Gastroesophageal sphincter (tissue), 4 donors: ENCODE results near the gene EDEM2. TPM values are rescaled to one million over a fixed set of nuclear protein-coding genes. Genes with fewer than 3 reads are reported as not detected.

Experiments
- ATAC-seq: fragments of 150-250 bp; one replicate; pipeline ENCODE4 v1.9.1; 2016; ENCODE audit warnings: mild to moderate bottlenecking, moderate library complexity
- H3K27ac ChIP-seq, 4 donors: fragments of 200-600 bp; sonication (generic) in 3 of 4; 1 replicate in 3 of 4; 2 replicates in 1 of 4; pipeline ENCODE4 v1.5.1; 2016 to 2019
- H3K27me3 ChIP-seq: fragments of 200-600 bp; sonication (generic); one replicate; pipeline ENCODE4 v1.5.1; 2019
- H3K36me3 ChIP-seq, 2 donors: fragments of 200-600 bp; sonication (generic); one replicate each; pipeline ENCODE4 v1.5.1; 2019; ENCODE audit warnings: control low read depth in 1 of 2
- H3K4me1 ChIP-seq, 3 donors: fragments of 200-600 bp; sonication (generic); 1 replicate in 2 of 3; 2 replicates in 1 of 3; pipeline ENCODE4 v1.5.1; 2016 to 2019; ENCODE audit warnings: control low read depth in 2 of 3
- H3K4me3 ChIP-seq, 2 donors: fragments of 200-600 bp; sonication (generic); one replicate each; pipeline ENCODE4 v1.5.1; 2019; ENCODE audit warnings: mild to moderate bottlenecking in 1 of 2, moderate library complexity in 1 of 2
- H3K9me3 ChIP-seq, 3 donors: fragments of 200-600 bp; sonication (generic); one replicate each; pipeline ENCODE4 v1.5.1; 2017 to 2019; ENCODE audit warnings: control low read depth in 2 of 3
- EP300 ChIP-seq: sonication (generic); formaldehyde crosslinking; IDR thresholded peaks from one replicate; pipeline ENCODE4 v1.6.1; 2017; ENCODE audit warnings: antibody characterized with exemption, mild to moderate bottlenecking
- POLR2A ChIP-seq, 2 donors: fragments of 450-650 bp; IDR thresholded peaks; one replicate each; pipeline ENCODE4 v1.6.1; 2017; ENCODE audit warnings: antibody characterized with exemption in 2 of 2, mild to moderate bottlenecking in 2 of 2, moderate library complexity in 1 of 2
- POLR2AphosphoS5 ChIP-seq: sonication (generic); formaldehyde crosslinking; IDR thresholded peaks from one replicate; pipeline ENCODE4 v1.6.1; 2017; ENCODE audit warnings: antibody characterized with exemption
- WGBS, 2 donors: methylation state at CpG; one replicate each; pipeline ENCODE4 v1.1.5; 2018; ENCODE audit warnings: low coverage in 1 of 2; 5-methylcytosine and 5-hydroxymethylcytosine counted together
- total RNA-seq, 4 donors: library from RNA; depleted of rRNA; stranded (reverse); fragments of >200 nt; gene quantifications; one replicate each; pipeline ENCODE4 v1.1.0, GENCODE V29; 2016
- TF ChIP-seq, protein P1 (sequence below), 4 experiments: fragments of 200-600 bp in 2 of 4; fragments of 450-650 bp in 2 of 4; sonication (generic) in 1 of 4; IDR thresholded peaks; one replicate each; pipeline ENCODE4 v1.5.1; 2017 to 2019; ENCODE audit warnings: antibody characterized with exemption in 4 of 4, mild to moderate bottlenecking in 2 of 4, moderate library complexity in 2 of 4

Gene EDEM2
- total RNA-seq, 4 donors from 2014 or later = 11.2 to 18.9 (median 13.5) TPM

DNA sequence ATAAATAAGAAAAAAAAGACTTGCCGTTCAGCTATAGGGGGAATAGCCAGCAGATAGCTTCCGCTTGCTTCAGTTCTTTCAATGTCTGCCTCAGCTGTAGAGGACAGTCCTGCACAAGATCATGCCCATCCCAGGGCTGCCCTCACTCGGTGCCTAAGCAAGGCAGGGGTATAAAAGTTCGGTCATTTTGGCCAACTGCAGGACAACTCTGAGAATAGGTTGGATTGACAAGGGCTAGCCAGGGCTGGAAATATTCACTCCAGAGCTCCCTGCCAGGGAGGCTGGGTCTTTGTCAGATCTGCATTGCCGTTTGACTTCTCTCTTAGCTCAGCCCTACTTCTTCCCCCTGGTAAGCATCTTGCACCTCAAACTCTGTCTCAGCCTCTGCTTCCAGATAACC lies 33.1 kb upstream of the EDEM2 start:
- no peak for TF ChIP-seq EP300
- TF ChIP-seq POLR2AphosphoS5 = no peak
- Histone ChIP-seq H3K4me1 (no peaks in the 10 kb centered on the region), H3K4me3 (no peak overlapping the region), H3K27ac (no peak overlapping the region), H3K36me3 (peaks cover 0 to 24% of the 10 kb centered on the region in 2 donors), H3K27me3 (no peaks in the 10 kb centered on the region), H3K9me3 (no peaks in the 10 kb centered on the region)
- 80 to 95% methylated on average over 5 of the region's 5 CpGs for WGBS, 2 donors
- no peak for ATAC-seq

DNA sequence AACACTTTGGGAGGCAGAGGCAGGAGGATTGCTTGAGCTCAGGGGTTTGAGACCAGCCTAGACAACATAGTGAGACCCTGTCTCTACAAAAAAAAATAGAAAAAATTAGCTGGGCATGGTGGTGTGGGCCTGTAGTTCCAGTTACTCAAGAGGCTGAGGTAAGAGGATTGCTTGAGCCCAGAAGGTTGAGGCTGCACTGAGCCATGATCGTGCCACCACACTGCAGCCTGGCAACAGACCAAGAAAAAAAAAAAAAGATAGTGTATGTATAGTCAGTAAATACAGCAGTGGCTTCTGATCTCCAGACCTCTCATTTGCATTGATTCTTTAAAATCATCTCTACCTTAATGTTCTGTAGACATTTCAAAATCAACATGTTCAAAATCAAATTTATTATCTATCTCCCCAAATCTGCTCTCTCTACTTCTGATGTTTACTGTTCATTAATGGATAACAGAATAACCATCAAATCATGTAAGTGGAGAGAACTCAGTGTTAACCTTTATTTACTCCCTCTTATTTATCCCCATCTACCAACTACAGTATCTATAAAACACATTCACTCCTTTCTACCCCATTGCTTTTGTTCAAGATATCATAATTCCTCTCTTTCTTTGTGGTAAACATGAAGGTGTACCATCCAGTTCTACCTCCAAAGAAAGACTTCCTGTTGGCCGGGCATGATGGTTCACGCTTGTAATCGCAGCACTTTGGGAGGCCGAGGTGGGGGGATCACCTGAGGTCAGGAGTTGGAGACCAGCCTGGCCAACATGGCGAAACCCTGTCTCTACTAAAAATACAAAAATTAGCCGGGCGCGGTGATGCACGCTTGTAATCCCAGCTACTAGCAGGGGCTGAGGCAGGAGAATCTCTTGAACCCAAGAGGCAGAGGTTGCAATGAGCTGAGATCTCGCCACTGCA lies 32.4 kb upstream of the EDEM2 start:
- TF ChIP-seq POLR2A (IDR thresholded peaks at IDR 0.05) (no peak), POLR2AphosphoS5 (no peak), EP300 (no peak)
- TF ChIP-seq, protein P1, sequence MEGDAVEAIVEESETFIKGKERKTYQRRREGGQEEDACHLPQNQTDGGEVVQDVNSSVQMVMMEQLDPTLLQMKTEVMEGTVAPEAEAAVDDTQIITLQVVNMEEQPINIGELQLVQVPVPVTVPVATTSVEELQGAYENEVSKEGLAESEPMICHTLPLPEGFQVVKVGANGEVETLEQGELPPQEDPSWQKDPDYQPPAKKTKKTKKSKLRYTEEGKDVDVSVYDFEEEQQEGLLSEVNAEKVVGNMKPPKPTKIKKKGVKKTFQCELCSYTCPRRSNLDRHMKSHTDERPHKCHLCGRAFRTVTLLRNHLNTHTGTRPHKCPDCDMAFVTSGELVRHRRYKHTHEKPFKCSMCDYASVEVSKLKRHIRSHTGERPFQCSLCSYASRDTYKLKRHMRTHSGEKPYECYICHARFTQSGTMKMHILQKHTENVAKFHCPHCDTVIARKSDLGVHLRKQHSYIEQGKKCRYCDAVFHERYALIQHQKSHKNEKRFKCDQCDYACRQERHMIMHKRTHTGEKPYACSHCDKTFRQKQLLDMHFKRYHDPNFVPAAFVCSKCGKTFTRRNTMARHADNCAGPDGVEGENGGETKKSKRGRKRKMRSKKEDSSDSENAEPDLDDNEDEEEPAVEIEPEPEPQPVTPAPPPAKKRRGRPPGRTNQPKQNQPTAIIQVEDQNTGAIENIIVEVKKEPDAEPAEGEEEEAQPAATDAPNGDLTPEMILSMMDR (IDR thresholded peaks at IDR 0.05) = no peak
- Histone ChIP-seq H3K27ac (no peak overlapping the region), H3K4me3 (no peak overlapping the region), H3K9me3 (no peaks in the 10 kb centered on the region), H3K27me3 (no peaks in the 10 kb centered on the region), H3K36me3 (peaks cover 0 to 24% of the 10 kb centered on the region in 2 donors), H3K4me1 (no peaks in the 10 kb centered on the region)
- ATAC-seq = no peak
- 92 to 100% methylated on average over 2 to 9 of the region's 11 CpGs for WGBS, 2 donors

DNA sequence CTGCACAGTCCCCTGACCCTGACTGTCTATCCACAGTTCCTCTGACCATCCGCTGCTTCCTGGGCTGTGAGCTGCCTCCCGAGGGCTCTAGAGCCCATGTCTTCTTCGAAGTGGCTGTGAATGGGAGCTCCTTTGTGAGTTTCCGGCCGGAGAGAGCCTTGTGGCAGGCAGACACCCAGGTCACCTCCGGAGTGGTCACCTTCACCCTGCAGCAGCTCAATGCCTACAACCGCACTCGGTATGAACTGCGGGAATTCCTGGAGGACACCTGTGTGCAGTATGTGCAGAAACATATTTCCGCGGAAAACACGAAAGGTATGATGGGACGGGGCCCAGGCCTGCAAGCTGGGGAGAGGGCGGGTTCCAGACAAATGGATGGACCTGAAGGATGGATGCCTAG lies 29.0 kb upstream of the EDEM2 start:
- Histone ChIP-seq H3K4me3 (no peak overlapping the region), H3K27ac (no peak overlapping the region), H3K4me1 (peaks cover 0 to 17% (median 5%) of the 10 kb centered on the region in 3 donors), H3K9me3 (no peaks in the 10 kb centered on the region), H3K27me3 (no peaks in the 10 kb centered on the region), H3K36me3 (peaks cover 0 to 24% of the 10 kb centered on the region in 2 donors)
- ATAC-seq = no peak
- TF ChIP-seq, protein P1 (IDR thresholded peaks at IDR 0.05) = no peak
- TF ChIP-seq POLR2A (IDR thresholded peaks at IDR 0.05) (no peak), POLR2AphosphoS5 (no peak), EP300 (no peak)
- WGBS, 2 donors = 85 to 93% methylated on average over 4 to 13 of the region's 14 CpGs

DNA sequence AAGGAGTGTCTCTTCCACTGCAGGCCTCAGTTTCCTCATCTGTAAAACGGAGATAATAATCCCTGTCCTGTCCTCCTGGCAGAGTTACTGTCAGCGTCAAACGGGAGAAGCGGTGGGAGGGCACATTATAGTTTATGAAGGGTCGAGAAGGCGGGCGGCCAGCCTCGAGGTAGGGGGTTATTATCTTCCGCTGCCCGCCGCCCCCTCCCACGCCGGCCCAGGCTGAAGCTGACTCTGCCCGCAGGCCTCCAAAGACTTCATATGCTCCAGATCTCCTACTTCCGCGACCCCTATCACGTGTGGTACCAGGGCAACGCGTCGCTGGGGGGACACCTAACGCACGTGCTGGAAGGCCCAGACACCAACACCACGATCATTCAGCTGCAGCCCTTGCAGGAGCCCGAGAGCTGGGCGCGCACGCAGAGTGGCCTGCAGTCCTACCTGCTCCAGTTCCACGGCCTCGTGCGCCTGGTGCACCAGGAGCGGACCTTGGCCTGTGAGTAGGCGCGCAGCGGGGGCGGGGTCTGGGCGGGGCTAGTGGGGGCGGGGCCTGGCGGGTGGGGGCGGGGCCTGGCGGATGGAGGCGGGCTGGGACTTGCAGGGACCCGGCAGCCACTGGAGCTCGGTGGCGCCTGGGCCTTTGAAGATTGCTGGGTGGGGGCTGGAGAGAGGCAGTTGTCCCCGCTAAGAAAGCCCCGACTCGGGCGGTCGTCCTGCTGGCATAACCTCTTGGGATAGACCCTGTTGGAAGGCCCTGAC lies 27.5 kb upstream of the EDEM2 start:
- no peak for ATAC-seq
- 54 to 73% methylated on average over 8 to 17 of the region's 49 CpGs for WGBS, 2 donors
- no peak overlapping the region for H3K27ac ChIP-seq
- no peaks in the 10 kb centered on the region for H3K9me3 ChIP-seq
- TF ChIP-seq POLR2A (IDR thresholded peaks at IDR 0.05) = no peak
- no peak for TF ChIP-seq POLR2AphosphoS5
- TF ChIP-seq EP300 = no peak
- TF ChIP-seq, protein P1 (IDR thresholded peaks at IDR 0.05) = no peak
- no peaks in the 10 kb centered on the region for H3K27me3 ChIP-seq
- peaks cover 0 to 24% of the 10 kb centered on the region in 2 donors for H3K36me3 ChIP-seq
- H3K4me1 ChIP-seq = peaks cover 0 to 19% (median 5%) of the 10 kb centered on the region in 3 donors
- H3K4me3 ChIP-seq = peak overlapping the region in 1 of 2 donors; percentile 18

DNA sequence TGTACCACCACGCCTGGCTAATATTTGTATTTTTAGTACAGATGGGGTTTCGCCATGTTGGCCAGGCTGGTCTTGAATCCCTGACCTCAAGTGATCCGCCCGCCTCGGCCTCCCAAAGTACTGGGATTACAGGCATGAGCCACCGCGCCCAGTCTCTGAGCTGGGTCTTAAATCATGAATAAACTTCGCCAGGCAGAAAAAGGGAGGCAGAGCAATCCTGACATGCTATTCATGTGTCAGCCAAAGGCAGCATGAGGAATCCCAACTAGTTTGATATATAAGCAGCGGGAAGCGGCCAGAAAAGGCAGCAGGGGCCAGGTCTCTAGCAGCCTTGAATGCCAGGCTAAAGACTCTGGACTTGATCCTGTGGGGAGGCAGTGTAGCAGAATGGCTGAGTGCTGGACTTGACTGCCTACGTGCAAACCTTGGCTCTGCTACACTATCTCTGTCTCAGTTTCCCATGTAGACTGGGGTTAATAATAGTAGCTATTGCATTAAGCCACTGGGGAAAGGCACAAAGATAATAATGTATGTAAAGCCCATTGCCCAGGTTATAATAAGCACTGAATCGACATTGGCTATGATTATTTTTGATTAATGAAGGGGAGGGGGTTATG lies 26.5 kb upstream of the EDEM2 start:
- peak overlapping the region in 1 of 4 donors; percentile 10 for H3K27ac ChIP-seq
- WGBS, 2 donors = 77 to 100% methylated on average over 2 of the region's 12 CpGs
- peak overlapping the region in 1 of 2 donors; percentile 18 for H3K4me3 ChIP-seq
- H3K36me3 ChIP-seq = peaks cover 0 to 24% of the 10 kb centered on the region in 2 donors
- TF ChIP-seq EP300 (no peak), POLR2AphosphoS5 (no peak), POLR2A (IDR thresholded peaks at IDR 0.05) (no peak)
- H3K4me1 ChIP-seq = peaks cover 0 to 19% (median 5%) of the 10 kb centered on the region in 3 donors
- H3K9me3 ChIP-seq = no peaks in the 10 kb centered on the region
- no peak for ATAC-seq
- no peaks in the 10 kb centered on the region for H3K27me3 ChIP-seq
